GM12874 (cell line): ENCODE measurements around the gene SS18L1.

Experiments used
- CTCF ChIP-seq: IDR thresholded peaks from 2 replicates; pipeline ENCODE4 v1.5.1; 2011; ENCODE audit warnings: low read depth, mild to moderate bottlenecking, control low read depth, low read length, moderate library complexity; ENCODE audit not compliant: insufficient read depth

Gene SS18L1

DNA sequence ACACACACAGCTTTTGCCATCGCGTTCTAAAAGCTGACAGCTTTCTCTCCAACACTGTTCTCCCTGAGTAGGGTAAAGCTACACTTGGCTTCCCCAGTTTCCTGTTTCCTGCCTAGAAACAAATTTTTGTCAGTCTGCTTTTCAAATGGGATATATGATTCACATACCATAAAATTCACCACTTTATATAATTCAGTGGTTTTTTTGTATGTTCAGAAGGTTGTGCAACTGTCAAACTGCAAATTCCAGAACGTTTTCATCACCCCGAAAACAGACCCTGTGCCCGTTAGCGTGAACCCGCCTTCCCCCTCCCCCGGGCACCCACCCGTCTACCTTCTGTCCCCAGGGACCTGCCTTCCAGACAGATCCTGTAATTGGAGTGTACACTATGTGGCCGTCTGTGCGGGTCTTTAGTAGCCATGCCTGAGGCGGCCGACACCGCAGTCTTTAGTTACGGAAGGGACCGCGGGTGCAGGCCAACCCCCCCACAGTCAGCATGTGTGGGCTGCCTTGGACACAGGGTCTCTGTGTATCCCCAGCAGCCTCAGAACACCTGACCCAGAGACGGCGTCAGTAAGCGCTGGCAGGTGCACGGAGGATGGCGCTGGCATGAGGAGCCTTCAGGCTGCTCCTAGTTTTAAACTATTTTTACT lies 59.9 kb downstream of the SS18L1 start:
- no peak for TF ChIP-seq CTCF

DNA sequence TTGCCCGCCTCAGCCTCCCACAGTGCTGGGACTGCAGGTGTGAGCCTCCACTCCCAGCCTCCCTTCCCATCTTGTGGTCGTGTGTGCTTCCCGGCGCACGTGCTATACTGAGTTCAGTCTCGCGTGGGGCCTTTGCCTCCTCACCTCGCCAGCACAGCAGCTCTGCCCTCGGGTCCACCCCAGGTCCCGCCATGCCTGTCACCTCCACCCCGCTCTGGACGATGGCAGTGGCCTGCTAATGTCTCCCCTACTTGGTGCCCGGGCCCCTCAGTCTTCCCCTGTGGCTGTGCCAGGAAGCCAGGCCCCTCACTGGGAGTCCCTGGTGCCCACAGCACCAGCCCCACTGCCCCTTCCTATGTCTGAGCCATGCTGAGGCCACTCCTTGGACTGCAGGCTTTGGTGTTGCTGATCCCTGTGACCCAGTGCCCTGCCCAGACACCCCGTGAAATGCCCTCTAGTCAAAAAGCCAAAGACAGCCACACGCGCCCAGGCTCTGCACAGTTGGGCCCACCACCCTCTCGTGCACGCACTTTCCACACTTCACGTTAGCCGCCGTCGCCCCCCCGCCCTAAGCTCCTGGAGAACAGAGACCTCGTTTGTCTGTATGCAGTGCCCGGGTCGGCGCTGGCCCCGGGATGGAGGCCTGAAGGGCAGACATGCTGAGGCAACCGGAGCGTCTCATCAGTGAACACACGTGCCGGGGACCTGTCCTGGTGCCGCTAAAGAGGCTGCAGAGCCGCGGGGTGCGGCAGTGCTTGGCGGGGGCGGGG lies 62.2 kb downstream of the SS18L1 start:
- TF ChIP-seq CTCF: no peak

GRCh38 chr20:62206388-62206775 lies 62.8 kb downstream of the SS18L1 start:
- TF ChIP-seq CTCF: no peak

DNA sequence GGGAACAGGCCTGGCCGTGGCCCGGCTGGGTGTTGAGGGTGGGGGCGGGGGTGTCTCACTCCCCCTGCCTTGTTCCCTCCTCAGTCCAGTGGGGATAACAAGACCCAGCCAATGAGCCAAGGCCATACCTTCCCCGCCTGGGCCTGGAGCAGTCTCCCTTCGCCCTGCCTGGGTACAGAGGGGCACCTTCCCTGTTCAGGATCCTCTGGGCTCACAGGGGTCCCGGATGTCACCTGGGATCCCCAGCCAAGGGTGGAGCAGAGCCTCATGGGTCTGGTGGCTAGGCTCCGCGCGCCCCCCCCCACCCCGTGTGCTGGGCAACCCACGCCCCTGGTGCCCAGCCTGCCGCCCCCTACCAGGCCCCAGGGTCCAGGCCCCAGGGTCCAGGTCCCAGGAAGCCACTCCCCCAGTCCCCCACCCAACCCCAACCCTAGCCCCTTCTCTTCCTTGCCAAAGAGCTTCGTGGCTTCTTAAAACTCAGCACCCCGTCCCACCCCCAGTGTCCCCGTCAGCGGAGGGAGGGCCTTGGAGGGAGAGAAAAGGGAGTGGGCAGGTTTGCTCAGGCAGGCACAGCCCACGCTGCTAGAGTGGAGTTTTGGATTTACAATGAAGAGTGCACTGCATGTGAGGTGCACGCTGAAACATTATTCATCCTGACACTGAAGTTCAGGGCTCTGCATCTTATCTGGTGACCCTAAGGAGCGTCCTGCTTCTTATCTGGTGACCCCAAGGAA lies 64.7 kb downstream of the SS18L1 start:
- TF ChIP-seq CTCF: no peak

DNA sequence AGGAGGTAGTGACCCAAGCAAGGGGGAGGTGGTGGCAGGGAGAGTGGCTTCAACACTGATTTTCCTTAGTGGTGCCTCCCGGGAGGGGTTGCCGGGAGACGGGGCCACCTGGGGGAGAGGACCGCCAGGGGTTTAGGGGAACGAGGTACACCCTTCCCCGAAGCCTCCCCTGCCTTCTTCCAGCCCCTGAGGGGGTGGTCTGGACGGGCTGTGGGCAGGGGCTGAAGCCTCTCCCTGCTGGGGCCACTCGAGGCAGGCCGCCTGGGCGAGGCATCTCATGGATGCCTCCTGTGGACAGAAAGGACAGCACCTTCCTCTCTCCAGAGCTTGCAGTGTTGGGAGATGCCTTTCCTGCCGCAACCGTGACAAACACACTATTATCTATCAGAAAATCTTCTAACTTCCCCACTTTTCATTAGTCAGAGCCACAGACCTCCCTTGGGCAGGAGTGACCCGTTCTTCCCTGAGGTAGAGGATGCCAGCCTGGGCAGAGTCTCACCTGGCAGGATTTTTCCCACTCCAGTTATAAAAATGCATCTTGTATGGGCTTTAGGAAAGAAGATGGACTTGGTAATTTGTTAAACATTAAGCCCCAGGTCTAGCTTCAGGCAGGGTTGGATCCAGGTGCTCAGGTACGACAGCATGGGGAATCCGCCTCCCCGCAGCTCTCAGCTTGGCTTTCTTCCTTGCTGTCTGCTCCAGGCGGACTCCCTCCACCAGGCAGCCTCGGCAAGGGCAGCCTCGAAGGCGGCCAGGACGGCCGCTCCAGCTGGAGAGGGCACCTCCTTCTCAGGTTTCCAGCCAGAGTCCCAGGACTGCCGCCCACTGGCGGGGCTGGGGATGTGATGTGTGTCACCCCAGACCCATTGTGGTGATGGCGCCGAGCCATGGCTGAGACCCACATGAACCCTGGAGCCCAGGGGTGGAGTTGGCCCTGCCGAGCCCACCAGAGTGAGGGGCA lies 65.5 kb downstream of the SS18L1 start:
- TF ChIP-seq CTCF: no peak

GRCh38 chr20:62209850-62210495 lies 66.4 kb downstream of the SS18L1 start:
- TF ChIP-seq CTCF: no peak
